AG09309 (cell line): ENCODE measurements around the gene KPNA3.
"Not testable (repeated sequence)": the region's sequence is repeated elsewhere in the genome, so short reads cannot be mapped to it uniquely, and the experiment has no call there.

Experiments used
- DNase-seq: peaks from one replicate; pipeline ENCODE4 v3.0.0-alpha.2; 2010; ENCODE audit warnings: low read depth
- H3K4me3 ChIP-seq: 2 replicates; pipeline ENCODE4 v1.5.1; 2011; ENCODE audit warnings: mild to moderate bottlenecking, low read depth, low read length, moderate library complexity; ENCODE audit not compliant: control insufficient read depth
- TF ChIP-seq, protein P1 (sequence below): IDR thresholded peaks from 2 replicates; pipeline ENCODE4 v1.5.1; 2011; ENCODE audit warnings: mild to moderate bottlenecking, low read depth, low read length, inconsistent platforms; ENCODE audit not compliant: insufficient read depth, control insufficient read depth; ENCODE audit errors: missing control alignments

KPNA3 gene

DNA sequence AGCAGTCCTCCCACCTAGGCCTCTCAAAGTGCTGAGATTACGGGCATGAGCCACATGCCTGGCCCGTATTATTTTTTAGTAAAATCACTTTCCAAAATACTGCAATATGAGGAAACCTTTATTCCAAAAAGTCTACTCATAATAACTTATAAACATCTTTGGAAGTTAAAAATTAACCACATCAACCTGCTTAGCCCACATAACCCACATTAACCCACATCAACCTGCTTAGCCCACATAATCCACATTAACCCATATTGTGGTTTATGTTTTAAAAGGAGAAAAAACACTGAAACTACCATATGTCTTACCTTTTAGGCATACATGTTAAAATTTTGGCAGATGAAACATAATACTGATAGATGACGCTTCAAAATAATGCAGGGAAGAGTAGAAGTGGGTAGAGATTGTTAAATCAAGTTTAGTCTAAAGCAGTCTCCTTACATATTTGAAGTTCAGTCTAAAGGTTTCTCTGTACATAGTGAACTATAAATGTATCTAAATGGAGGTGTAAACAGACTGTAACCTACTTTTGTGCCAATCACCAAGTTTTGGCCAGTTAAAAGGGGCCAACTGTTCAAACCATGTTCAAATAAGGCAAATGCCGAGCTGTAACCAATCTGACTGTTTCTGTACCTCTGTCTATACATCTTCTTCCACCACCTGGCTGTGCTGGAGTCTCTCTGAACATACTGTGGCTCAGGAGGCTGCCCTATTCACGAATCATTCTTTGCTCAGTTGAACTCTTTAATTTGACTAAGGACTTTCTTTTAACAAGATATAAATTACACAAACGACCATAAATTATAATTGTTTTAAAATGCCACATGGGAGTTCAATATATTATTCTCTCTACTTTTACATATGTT, 14.5 kb downstream of the KPNA3 start:
- TF ChIP-seq, protein P1, sequence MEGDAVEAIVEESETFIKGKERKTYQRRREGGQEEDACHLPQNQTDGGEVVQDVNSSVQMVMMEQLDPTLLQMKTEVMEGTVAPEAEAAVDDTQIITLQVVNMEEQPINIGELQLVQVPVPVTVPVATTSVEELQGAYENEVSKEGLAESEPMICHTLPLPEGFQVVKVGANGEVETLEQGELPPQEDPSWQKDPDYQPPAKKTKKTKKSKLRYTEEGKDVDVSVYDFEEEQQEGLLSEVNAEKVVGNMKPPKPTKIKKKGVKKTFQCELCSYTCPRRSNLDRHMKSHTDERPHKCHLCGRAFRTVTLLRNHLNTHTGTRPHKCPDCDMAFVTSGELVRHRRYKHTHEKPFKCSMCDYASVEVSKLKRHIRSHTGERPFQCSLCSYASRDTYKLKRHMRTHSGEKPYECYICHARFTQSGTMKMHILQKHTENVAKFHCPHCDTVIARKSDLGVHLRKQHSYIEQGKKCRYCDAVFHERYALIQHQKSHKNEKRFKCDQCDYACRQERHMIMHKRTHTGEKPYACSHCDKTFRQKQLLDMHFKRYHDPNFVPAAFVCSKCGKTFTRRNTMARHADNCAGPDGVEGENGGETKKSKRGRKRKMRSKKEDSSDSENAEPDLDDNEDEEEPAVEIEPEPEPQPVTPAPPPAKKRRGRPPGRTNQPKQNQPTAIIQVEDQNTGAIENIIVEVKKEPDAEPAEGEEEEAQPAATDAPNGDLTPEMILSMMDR, result no peak
- DNase-seq, result no peak
- no peak overlapping the region for H3K4me3 ChIP-seq

DNA sequence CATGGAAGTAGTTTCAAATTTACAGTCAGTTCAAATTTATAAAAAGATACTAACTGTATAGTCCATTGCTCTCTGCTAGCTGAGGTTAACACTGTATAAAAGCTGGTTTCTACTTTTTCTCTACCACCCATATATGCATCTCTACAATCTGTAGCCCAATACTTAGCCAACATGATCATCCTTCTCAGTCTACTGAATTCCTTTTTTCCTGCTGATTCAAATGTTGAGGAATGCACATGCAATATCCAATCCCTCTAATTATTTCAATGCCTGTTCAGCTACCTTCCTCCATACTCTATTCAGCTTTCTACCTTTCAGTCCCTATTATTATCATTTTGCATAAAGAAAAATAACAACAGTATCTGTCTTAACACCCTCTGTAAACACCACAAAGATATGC, 15.6 kb downstream of the KPNA3 start:
- no peak for DNase-seq
- TF ChIP-seq, protein P1, result no peak
- H3K4me3 ChIP-seq, result no peak overlapping the region

DNA sequence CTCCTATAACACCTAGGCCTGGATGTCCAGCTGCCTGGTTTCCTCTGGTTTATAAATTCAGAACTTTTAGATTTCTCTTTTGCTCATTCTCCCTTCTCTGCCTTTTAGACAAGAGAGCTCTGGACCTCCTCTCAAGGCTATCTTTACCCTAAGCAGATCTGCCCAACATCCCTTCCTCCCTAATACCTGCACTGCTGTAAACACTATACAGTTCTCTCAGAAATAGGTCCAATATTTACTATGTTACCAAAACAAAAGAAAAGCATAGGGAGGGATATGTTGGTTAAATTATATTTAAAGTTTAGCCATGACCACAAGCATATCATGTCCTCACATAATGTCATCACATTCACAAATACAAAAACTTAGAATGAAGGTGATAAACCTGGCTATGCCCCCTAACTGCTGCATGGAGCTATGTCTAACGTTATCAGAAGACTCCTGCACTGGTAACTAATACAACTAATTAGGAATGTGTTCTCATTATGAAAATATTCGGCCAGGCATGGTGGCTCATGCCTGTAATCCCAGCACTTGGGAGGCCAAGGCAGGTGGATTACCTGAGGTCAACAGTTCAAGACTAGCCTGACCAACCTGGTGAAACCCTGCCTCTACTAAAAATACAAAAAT, 18.0 kb downstream of the KPNA3 start:
- no peak for DNase-seq
- TF ChIP-seq, protein P1, result no peak
- H3K4me3 ChIP-seq, result no peak overlapping the region

DNA sequence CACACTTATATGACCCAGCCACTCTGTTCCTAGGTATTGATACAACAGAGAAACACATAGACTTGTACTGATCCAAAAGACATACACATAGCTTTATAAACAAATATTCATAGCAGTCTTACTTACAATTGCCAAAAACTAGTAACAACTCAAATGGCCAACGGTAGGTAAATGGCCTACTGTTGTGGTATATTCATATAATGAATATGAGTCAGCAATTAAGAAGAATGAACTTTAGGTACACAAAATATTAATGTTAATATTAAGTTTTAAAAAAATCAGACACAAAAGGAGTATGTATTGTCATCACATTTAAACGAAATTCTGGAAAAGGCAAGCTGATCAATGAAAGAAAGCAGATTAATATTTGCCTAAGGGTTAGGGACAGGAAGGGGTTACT, 19.7 kb downstream of the KPNA3 start:
- H3K4me3 ChIP-seq, result no peak overlapping the region
- TF ChIP-seq, protein P1, result no peak
- no peak for DNase-seq

DNA sequence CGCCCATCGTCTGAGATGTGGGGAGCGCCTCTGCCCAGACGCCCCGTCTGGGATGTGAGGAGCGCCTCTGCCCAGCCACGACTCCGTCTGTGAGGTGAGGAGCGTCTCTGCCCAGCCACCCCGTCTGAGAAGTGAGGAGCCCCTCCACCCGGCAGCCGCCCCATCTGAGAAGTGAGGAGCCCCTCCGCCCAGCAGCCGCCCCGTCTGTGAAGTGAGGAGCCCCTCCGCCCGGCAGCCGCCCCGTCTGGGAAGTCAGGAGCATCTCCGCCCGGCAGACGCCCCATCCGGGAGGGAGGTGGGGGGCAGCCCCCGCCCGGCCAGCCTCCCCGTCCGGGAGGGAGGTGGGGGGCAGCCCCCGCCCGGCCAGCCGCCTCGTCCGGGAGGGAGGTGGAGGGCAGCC, 30.7 kb downstream of the KPNA3 start:
- DNase-seq, H3K4me3 ChIP-seq: not testable (repeated sequence)

DNA sequence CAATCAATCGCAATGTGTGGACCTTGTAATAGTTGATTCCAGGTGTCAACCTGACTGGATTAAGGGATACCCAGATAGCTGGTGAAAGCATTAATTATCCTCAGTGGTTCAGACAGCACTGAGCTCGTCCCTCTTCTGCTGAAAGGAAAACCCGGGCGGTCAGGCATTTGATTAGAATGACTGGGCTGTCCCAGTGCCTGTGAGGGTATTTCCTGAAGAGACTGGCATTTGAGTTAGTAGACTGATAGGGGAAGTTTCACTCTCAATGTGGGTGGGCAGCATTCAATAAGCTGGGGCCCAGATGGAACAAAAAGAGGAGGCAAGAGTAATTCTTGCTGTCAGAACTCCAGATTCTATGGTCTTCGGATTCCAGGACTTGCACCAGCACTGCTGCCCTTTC, 31.9 kb downstream of the KPNA3 start:
- no peak for DNase-seq
- TF ChIP-seq, protein P1, result no peak
- H3K4me3 ChIP-seq, result no peak overlapping the region

DNA sequence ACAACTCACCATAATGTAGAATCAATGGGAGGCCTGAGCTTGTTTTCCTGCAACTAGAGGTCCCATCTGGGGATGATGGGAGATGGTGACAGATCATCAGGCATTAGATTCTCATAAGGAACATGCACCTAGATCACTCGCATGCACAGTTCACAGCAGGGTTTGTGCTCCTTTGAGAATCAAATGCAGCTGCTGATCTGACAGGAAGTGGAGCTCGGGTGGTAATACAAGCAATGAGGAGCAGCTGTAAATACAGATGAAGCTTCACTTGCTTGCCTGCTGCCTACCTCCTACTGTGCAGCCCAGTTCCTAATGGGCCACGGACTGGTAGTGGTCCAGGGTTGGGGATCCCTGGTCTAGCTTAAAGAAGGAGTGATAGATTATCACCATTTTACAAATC, 33.0 kb downstream of the KPNA3 start:
- TF ChIP-seq, protein P1, result no peak
- DNase-seq, result no peak
- H3K4me3 ChIP-seq, result no peak overlapping the region
